HG03575 (cell line): ENCODE data around the gene PLAGL2.
"Not testable (repeated sequence)": the region's sequence is repeated elsewhere in the genome, so short reads cannot be mapped to it uniquely, and the experiment has no call there.

ENCODE experiments used
- ATAC-seq: cut with Tn5 transposase; IDR thresholded peaks from one replicate; pipeline ENCODE4 v1.9.1; 2021; ENCODE audit not compliant: unreplicated experiment, insufficient number of reproducible peaks, low FRiP score; ENCODE audit errors: extremely low read depth

PLAGL2 gene, protein sequence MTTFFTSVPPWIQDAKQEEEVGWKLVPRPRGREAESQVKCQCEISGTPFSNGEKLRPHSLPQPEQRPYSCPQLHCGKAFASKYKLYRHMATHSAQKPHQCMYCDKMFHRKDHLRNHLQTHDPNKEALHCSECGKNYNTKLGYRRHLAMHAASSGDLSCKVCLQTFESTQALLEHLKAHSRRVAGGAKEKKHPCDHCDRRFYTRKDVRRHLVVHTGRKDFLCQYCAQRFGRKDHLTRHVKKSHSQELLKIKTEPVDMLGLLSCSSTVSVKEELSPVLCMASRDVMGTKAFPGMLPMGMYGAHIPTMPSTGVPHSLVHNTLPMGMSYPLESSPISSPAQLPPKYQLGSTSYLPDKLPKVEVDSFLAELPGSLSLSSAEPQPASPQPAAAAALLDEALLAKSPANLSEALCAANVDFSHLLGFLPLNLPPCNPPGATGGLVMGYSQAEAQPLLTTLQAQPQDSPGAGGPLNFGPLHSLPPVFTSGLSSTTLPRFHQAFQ

DNA sequence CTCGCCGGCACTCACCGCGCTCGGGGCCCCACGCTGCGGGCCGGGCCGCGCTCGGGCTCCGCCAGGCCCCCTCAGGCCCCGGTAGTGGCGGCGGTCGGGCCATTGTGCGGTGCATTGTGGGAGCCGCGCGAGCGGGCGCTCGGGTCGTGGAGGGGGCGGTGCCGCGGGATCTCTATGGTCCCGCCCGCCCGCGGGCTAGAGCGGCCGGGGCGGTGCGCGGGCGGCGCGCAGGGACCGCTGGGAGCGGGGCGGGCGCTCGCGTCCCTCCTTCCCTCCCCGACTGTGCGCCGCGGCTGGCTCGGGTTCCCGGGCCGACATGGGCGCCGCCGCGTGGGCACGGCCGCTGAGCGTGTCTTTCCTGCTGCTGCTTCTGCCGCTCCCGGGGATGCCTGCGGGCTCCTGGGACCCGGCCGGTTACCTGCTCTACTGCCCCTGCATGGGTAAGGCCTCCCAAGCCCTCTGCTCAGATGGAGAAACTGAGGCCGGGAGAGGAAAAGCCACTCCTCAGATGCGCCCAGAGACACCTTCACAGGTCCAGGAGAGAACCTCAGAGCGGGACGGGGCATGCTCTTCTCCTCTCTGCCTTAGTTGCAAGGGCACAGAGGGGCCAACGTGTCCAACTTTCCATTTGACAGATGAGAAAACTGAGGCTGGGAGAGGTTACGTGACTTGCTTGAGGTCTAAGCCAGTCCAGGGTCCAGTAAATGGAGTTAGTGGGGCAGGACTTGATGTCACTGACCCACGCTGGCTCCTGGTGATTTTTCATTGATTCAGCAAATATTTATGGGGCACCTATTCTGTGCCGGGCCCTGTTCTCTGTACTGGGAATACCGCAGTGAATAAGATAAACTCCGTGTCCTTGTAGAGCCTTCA, at the start of gene PLAGL2, which contains the start of gene POFUT1:
Gene PLAGL2, minus strand, starts transcription at position 118 of the 873 bp plus-strand sequence. CDS start 5,565 bp downstream, outside the sequence.
Gene POFUT1, plus strand, starts transcription at position 255 of the 873 bp plus-strand sequence. Its CDS starts 62 bp downstream, at position 317.
- no peak for ATAC-seq

DNA sequence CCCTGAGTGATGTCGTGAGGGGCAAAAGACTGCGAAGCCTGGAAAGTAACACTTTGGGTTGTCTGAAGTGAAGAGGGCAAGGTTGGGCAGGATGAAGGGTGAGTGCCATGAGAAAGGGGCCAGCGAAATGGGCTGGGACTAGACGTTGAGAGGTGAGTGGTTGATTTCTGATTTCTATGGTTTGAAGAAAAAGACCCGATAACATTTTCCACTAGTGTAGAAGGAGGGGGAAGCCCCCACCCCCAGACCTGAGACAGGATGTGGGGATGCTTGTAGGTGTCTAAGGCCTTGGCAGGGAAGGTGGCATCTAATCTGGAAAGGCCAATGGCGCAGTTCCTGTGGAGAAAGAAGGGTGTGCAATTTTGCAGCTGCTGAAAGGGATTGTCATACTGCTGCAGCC, 44.6 kb upstream of the PLAGL2 start:
- ATAC-seq, result no peak

DNA sequence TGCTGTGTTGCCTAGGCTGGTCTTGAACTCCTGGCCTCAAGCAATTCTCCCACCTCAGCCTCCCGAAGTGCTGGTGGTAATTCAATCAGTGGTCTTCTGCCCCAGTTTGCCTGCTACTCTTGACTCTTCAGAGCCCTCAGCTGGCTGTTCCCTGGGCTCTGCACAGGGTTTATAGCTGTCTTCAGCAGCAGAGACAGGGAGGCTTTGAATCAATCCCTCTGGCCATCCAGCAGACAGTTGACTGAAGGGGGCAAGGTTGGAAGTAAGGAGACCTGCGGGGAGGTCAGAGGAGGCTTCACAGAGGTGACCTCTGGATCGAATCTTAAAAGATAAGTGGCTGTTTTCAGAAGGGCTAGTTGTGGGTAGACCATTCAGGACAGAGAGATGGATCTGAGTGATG, 43.9 kb upstream of the PLAGL2 start:
- no peak for ATAC-seq

DNA sequence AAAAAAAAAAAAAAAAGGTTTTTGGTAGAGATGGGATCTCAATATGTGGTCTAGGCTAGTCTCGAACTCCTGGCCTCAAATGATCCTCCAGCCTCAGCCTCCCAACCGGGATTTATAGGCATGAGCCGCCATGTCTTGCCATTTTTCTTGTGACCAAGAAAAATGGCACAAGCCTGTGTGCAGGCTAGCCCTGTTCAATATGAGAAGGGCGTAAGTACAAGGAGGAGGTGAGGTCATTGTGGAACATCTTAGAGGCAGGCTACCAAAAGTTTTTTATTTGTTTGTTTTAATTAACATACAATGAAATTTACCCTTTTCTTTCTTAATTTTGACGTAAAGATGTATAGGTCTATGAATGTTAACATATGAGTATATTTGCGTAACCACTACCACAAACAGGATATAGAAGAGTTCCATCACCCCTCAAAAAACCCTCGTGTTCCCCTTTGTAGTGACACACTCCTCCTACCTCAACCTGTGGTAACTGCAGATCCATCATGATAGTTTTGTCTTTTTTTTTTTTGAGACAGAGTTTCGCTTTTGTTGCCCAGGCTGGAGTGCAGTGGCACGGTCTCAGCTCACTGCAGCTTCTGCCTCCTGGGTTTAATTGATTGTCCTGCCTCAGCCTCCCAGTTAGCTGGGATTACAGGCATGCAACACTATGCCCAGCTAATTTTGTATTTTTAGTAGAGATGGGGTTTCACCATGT, 41.6 kb upstream of the PLAGL2 start:
- ATAC-seq, result no peak

DNA sequence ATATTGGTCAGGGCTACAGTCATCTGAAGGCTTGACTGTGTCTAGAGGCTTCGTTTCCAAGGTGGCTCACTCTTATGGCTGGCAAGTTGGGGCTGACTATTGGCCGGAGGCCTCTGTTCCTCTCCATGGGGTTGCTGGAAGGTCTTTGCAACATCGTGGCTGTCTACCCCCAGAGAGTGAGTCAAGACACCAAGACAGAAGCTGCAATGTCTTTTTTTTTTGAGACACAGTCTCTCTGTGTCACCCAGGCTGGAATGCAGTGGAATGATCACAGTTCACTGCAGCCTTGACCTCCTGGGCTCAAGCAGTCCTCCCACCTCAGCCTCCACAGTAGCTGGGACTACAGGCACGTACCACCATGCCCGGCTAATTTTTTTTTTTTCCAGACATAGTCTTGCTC, 40.5 kb upstream of the PLAGL2 start:
- no peak for ATAC-seq

DNA sequence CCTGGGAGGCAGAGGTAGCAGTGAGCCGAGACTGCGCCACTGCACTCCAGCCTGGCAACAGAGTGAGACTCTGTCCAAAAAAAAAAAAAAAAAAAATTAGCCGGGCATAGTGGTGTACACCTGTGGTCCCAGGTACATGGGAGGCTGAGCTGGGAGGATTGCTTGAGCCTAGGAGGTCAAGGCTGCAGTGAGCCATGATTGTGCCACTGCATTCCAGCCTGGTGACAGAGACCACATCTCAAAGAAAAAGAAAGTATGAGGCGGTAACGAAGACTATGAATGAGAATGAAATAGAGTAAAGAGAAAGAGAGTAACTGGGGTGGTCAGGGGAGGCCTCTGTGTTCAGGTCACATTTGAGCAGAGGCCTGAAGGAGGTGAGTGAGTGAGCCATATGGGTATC, 38.7 kb upstream of the PLAGL2 start:
- not testable (repeated sequence) for ATAC-seq

DNA sequence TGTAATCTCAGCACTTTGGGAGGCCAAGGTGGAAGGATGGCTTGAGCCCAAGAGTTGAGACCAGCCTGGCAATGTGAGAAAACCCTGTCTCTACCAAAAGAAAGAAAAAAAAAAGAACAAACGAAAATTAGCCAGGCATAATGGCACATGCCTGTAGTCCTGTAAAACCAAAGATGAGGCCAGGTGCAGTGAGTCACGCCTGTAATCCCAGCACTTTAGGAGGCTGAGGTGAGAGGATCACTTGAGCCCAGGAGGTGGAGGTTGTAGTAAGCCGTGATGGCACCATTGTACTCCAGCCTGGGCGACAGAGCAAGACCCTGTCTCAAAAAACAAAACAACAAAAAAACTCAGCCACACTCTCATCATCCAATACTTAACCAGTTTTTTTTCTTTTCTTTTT, 37.4 kb upstream of the PLAGL2 start:
- ATAC-seq, result no peak

DNA sequence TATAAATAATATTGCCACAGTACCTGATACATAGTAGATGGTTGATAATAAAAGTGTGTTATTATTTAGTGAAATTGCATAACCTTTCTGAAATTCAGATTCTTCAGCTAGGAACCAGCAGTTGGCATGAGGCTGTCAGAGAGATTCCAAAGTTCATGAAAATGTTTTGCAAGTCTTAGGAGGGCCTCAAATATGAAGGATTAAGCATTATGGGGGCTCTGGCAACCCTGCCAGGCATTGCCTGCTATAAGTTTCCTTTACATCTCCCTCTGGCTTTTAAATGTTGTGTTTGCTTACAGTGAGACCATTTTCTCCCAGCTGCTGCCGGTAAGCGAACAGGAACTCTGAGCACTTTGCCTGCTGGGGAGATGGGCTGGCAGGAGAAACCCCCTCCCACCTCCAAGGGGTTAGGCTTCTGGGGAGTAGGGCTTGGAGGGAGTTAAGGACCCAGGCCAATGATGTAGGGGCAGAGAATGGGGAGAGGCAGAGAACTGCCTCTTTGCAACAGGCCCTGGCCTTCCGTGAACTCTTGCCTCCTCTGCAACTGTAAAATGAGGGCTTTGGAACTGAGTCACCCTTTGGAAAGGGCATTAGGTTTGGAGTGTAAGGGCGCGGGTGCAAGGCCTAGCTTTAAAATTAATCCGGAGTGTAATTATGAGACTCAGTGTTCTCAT, 36.7 kb upstream of the PLAGL2 start:
- ATAC-seq, result no peak

DNA sequence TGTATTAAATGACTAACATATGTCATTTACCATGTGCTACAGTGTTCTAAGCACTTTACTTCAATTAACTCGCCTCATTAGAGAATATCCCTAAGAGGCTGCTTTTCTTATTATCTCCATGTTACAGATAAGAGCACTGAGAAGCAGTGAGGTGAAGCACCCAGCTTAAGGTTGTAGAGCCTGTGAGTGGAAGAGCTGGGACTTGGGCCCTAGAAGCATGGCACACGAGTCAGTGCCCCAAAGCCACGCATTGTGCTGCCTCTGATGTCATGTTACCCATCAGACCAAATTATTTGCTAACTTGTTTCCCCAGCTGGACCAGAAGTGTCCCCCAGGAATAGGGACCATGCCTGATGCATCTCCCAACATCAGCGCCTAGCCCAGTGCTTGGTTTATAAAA, 34.3 kb upstream of the PLAGL2 start:
- ATAC-seq, result no peak

DNA sequence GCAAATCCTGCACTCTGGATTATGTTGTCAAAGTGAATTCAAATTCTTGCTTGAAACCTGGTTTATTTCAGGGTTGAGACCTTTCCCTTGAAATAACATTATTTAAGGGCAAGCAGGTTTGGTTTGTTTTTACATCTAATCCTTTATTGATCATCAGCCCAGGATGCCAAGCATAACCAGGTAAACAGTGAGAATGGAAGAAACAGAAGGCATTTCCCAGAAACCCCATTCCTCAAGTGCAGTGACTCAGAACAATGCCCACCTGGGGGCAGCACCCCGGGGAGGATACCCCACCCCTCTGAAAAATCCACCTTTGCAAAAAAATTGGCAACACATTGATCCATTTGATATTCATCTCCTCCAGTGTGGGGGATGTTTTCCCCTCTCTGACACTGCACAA, 32.7 kb upstream of the PLAGL2 start:
- no peak for ATAC-seq

DNA sequence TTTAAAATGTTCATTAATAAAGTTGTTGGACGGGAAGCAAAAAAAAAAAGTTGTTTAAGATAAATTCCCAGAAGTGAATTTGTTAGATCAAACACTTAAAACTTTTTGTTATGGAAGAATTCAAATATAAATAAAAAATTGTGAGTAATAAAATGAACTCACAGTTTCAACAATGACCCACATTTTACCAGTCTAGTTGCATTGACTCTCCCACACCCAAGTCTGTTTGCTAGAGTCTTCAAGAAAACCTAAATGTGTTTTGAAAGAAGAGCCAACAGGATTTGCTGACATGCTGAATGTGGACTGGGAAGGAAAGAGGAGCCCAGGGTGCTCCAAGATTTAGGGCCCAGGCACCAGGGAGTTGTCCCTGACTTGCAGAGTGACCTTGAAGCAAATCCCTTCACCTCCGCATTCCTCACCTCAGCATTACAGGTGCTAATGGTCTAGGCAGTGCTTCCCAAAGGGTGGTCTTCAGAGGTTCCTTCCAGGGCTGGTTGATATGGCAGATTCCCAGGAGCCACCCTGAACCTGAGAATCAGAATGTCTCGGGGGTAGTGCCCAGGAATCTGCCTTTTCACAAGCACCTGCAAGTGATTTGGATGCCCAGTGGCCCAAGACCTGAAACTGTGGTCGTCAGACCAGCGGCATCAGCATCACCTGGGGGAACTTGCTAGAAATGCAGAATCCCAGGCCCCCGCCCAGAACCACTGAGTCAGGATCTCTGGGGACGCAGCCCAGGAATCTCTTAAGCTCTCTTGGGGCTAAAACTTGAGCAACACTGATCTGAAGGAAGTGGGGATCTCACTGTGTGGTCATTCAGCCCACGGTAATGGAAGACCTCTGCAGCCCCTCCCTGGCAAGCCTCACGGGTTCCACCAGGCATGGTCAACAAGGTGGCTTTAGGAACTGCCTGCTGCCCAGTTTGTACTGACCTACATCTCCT, 31.2 kb upstream of the PLAGL2 start:
- ATAC-seq, result no peak

DNA sequence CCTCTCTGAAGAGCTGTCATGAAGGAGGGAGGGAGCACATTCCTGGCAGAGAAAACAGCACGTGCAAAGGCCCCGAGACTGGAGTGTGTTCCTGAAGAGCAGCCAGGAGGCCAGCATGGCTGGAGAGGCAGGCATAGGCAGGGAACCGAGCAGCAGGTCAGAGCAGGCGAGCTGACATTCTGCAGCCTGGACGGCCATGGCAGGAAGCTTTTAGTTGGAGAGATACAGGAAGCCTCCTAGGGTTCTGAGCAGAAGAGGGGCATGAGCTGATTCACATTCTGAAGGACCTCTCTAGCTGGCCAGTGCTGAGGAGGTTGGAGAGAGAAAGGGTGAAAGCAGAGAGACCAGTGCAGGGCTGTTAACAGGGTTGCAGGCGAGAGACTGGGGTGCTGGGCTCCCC, 29.9 kb upstream of the PLAGL2 start:
- ATAC-seq, result no peak

DNA sequence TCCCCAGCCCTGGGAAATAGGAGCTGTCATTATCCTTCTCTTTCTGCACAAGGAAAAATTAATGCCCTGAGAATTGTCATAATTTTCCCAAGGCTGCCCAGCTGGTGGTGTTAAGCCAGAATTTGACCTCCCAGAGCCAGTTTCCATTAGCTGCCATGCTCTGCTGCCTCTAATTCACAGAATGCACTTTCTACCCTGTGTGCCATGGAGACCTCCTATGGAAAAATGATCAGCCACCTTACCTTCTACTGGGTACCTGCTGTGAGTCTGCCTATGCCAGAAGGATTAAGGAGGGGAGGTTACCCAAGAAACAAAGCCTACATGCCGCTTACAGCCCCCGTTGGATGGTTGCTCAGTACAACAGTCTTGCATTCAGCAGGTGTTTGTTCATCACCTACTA, 29.3 kb upstream of the PLAGL2 start:
- ATAC-seq, result no peak

DNA sequence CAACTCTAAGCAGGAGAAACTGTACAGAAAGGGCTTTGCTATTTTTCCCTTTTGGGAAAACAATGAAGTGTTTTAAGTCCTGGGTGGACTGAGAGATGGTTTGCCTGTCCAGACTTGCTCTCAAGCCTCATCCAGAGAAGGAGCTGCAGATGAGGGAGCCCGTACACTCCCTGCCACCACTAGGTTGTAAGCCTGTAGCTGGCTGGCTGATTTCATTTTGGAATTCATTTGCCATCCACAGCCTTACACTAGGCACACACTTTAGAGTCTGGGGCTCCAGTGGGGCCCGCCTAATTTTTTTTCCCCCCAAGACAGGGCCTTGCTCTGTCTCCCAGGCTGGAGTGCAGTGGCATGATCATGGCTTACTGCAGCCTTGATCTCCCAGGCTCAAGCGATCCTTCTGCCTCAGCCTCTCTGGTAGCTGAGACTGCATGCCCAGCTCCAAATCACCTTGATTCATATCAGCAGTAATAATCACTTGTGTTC, 28.5 kb upstream of the PLAGL2 start:
- ATAC-seq, result no peak

DNA sequence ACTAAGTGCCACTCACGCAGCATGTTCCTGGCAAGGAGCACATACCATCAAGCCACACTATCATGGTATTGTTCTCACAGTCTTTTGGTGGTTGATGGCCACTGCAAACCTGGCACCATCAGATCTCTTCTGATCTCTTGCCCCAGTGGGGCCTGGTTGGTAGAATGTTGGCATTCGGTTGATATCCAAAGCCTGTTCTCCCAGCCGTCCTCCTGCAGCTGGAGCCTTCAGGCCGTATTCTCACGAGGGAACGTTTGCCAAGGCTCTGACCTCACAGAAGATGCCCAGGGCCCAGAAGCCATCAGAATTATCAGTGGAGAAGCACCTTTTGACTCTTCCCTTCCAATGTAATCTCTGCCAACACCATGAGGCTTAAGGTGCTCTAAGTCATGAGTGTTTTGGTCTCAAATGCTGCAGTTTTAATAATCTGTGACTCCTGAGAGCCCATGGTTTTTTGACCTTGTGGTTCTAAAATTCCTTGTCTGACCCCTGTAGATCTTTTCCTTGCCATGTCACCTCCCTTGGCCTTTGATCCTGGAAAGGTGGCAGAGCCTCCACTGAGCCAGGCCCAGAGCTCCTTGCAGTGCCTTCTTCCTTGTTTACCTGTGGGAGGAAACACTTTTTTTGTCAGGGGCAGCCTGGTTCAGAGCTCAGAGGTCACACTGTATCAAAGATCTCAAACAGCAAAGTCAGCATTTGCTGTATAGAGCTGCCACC, 27.9 kb upstream of the PLAGL2 start:
- no peak for ATAC-seq

DNA sequence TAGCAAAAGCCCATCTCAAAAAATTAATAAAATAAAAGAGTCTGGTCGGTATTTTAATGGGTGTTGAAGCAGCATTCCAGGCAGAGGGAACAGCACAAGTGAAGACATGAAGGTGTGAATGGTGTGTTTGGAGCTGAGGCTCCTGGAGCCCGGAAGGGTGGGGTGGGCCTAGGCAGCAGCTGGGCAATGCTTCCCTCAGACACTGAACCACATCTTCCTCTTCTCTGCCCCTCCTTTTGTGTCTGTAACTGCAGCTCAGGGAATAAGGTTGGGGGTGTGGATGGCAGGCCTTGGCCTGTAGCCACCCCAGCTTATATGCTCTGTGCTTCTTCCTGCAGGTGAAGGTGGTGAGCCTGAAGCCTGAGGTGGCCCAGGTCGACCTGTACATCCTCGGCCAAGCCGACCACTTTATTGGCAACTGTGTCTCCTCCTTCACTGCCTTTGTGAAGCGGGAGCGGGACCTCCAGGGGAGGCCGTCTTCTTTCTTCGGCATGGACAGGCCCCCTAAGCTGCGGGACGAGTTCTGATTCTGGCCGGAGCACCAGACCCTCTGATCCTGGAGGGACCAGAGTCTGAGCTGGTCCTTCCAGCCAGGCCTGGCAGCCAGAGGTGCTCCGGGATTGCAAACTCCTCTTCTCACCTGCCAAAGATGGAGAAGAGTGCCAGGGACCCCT, 26.7 kb upstream of the PLAGL2 start:
- ATAC-seq, result no peak
